CD4-positive, alpha-beta T cell treated with Interferon gamma for 1 hour (primary cell): ENCODE measurements around the gene ARHGEF33.
A peak's percentile ranks its signal among the peaks of the same experiment; 100 is the strongest.

Experiments
- DNase-seq: peaks from one replicate; pipeline ENCODE4 v3.0.0-alpha.2; 2020

ARHGEF33 gene

GRCh38 chr2:38889575-38889974, at the start of gene ARHGEF33:
Gene ARHGEF33 (plus strand): TSS chr2:38889875. CDS start chr2:38919448, 29,573 bp downstream.
- DNase-seq = no peak

DNA sequence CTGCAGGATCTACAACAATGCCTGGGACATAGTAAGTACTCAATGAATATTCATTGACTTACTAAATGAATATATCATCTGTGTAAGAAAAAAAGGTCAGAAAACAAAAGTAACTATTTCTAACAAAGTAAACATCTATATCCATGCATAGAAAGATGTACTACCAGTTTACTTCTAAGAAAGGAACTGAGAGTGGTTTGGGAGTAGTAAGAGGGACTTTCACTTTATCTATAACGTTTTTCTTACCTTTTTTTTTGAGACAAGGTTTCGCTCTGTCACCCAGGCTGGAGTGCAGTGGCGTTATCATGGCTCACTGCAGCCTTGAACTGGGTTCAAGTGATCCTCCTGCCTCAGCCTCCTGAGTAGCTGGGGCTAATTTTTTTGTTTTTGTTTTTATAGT, 39.6 kb upstream of the ARHGEF33 start:
- no peak for DNase-seq

- no peak for DNase-seq
These were observed 33.5 kb upstream of the ARHGEF33 start for GRCh38 chr2:38856165-38856564.

GRCh38 chr2:38862476-38862875, 27.2 kb upstream of the ARHGEF33 start:
- no peak for DNase-seq

DNA sequence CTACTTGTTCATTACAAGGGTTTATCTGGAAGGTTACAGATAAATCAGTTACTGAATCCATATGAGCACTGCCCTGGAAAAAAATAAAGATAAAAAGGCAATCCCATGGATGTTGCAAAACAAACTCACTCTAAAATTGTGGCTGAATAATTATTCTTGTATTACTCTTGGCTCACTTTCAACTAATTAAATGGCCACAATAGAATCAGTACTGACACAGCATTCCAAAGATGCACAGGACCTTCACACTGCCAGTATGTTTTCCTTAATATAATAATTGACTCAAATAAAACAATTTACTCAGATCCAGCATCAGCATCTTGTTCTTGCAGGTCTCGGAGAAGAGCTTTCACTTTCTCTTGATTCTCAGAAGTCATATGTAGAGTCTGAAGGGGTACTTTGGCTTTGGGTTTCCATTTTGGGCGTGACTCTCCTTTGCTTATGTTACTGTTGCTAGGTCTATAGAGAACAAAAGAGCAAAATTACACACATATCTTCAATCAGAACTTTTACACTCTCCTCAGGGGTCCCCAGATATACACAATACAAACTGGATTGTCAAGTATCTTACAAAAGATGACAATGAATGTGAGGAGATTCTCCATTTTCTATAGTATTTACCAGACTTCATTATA, 26.5 kb upstream of the ARHGEF33 start:
- no peak for DNase-seq

DNA sequence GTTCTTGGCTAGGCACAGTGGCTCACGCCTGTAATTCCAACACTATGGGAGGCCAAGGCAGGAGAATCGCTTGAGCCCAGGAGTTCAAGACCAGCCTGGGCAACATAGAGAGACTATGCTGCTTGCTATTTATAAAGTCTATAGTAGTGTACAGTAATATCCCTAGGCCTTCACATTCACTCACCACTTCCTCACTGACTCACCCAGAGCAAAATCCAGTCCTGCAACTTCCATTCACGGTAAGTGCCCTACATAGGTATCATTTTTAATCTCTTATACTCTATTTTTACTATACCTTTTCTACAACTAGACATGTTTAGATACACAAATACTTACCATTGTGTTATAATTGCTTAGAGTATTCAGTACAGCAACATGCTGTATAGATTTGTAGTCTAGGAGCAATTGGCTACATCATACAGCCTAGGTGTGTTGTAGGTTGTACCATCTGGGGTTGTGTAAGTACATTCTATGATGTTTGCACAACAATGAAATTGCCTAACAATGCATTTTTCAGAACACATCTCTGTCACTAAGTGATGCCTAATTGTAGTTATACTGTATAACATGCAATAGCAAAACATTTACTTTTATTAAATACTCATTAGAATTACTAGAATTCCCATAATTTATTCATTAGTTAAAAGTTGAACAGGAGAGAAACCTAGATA, 22.8 kb upstream of the ARHGEF33 start:
- DNase-seq = no peak

GRCh38 chr2:38871432-38871831, 18.2 kb upstream of the ARHGEF33 start:
- DNase-seq = no peak

DNA sequence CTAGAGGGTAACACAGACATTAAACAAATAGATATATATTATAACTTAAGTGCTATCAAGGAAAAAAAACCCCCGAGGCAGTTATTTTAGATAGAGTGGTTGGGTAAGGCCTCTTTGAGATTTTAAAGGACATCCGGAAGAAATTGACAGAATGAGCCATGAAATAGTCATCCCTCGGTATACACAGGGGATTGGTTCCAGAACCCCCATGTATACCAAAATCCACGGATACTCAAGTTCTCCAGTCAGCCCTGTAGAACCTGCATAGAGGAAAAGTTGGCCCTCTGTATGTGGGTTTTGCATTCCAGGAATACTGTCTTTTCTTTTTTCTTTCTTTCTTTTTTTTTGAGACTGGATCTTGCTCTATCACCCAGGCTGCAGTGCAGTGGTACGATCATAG, 15.9 kb upstream of the ARHGEF33 start:
- no peak for DNase-seq

DNA sequence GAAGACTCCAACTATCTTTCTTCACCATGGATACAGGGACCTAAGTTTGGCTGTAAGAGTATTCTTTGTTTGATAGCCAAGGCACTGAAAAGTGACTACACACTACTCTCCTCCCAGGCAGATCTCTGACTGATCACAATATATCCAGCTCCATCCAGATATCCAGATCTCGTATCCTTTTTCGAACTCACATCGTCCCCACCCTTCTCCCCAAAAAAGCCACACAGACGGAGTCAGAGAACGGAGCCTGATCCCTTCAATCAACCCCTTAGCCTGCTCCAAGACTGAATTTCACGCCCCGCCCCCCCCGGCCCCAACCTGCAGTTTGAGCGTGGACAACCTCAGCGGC, 14.5 kb upstream of the ARHGEF33 start:
- DNase-seq = no peak

DNA sequence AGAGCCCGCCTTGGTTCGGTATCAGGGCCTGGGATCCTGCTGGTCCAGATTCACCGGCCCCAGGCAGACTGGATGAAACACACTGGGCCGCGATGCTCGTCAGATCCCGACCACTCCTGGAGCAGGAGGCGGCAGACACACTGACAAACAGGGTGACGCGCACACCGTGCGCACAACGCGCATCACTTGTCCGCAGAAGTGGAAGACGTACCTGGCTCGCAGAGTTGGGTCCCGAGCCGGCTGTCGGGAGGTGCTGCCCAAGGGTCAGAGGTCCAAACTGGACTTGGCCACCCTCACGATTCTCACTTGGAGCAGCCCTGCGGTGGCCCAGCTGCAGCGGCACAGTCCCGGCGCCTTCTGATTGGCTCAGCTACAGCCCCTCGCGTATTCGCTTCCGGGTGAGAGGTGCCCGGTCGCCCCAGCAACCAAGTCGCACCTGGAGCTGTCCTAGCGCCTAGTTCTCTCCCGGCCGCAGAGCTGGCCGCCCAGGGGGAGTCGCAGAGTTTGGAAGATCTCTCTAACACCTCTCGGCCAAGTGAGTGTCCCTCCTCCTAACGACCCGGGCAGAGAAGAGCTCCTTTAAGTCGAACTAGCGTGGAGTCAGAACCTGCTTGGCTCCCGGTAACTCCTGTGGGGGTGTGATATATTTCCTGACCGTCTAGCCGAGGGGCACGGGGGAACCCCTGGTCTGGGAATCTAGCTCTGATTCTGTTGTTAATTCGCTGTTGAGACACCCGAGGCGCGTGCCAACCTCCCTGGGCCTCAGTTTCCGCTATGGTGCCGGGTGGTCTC, 13.9 kb upstream of the ARHGEF33 start, which contains the start of the genes DHX57 and MORN2:
Gene DHX57, minus strand, starts transcription at position 359 of the 792 bp plus-strand sequence. CDS start 7,529 bp downstream, outside the sequence.
Gene MORN2, plus strand, starts transcription at position 401 of the 792 bp plus-strand sequence.
- DNase-seq = peak; percentile 79

- DNase-seq = no peak
These were observed 13.3 kb upstream of the ARHGEF33 start for GRCh38 chr2:38876407-38876806.

DNA sequence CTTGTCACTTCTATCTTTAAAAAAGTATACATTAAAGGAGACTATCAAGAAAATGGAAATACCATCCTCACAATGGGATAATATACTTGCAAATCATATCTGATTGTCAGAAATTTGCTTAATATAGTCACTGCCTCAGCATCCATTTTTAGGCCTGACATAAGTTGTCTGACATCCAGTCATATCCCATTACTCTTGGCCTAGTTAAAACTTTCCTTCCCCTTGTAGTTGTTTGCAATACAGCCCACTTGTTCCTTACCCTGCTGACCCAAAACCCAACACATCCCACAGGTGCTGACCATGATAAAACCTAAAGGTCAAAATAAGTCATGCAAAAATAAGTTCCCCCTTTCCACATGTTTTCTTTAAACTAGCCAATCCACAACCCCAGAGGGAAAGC, 3.6 kb upstream of the ARHGEF33 start:
- no peak for DNase-seq

- no peak for DNase-seq
These were observed 2.3 kb upstream of the ARHGEF33 start for GRCh38 chr2:38887347-38887746.

DNA sequence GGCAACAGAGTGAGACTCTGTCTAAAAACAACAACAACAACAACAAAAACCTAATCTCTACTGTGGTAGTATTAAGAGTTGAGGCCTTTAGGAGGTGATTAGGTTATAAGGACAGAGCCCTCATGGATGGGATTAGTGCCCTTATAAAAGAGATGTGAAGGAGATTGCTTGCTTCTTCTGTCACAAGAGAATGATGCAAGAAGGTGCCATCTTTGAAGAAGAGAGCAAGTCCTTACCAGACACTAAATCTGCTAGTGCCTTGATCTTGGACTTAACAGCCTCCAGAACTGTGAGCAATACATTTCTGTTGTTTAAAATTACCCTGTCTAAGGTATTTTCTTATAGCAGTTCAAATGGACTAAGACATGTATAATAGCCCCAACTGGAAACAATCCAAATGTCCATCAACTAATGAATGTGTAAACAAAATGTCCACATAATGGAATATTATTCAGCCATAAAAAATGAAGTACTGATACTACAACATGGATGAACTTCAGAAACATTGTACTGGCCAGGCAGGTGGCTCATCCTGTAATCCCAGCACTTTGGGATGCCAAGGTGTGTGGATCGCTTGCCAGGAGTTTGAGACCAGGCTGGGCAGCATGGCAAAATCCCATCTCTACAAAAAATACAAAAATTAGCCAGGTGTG, 1.6 kb upstream of the ARHGEF33 start:
- DNase-seq = no peak

- DNase-seq = no peak
These were observed 630 bp upstream of the ARHGEF33 start for GRCh38 chr2:38889045-38889444.

DNA sequence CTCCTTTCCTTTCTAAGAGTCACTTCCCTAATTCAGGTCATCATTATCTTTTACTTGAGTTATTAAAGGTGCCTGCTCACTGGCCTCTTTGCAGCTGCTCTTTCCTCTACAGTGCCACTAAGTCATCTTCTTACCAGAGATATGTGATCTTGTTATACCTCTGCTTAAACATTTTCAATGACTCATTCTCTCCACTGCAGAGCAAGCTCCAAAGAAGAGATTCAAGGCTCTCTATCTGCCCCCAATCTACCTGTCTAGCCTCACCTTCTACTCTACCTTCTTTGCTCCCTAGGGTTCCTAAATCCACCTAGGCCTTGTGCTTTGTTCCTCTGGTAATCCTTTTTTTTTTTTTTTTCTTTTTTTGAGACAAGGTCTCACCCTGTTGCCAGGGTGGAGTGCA, 3.1 kb downstream of the ARHGEF33 start:
- DNase-seq = no peak

- no peak for DNase-seq
These were observed 8.6 kb downstream of the ARHGEF33 start for GRCh38 chr2:38898256-38898655.

DNA sequence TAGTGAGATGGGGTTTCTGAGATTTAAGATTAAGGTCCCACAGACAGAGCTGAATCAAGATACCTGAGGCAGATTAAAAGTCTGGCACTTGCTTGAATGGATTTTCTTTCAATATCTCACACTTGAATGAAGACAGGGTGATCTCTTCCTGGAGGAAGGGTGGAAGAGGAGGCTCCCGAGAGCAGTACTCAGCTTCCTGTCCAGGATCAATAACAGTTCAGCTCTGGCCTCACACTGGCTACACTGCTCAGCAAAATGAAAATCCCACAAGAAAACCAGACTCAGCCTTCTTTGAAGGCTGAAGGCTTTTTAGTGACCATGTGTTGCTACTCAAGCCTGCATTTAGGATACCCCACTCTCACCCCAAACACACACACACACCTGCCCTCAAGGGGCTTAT, 11.1 kb downstream of the ARHGEF33 start:
- no peak for DNase-seq

GRCh38 chr2:38905251-38905650, 15.6 kb downstream of the ARHGEF33 start:
- DNase-seq = no peak

- no peak for DNase-seq
These were observed 17.6 kb downstream of the ARHGEF33 start for GRCh38 chr2:38907242-38907641.

DNA sequence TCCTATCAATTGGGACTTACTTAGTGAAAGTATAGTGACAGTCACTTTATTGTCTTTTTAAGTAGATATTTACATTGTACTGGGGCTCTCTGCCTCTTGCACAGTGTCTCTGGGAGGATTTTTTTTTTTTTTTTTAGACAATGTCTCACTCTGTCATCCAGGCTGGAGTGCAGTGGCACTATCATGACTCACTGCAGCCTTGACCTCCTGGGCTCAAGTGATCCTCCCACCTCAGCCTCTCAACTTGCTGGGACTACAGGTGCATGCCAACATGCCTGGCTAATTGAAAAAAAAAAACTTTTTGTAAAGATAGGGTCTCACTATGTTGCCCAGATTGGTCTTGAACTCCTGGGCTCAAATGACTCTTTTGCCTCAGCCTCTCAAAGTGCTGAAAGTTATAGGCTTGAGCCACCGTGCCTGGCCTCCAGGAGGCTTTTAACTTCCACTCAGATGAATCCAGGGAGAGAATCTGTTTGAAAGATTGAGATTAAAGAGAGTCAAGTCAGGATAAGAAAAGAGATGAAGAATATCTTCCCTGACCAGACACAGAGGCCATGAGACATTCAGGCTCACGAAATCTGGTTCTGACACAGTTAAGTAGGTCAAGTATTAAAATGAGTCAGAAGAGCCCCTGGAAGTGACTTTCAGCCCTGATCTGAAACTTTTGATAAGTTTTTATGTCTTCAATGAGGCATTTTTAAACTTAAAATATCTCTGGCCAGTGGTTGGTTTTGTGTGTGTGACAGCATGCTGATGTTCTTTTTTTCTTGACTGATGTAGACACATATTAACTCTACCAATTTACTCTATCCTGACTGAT, 18.3 kb downstream of the ARHGEF33 start:
- no peak for DNase-seq

GRCh38 chr2:38909872-38910271, 20.2 kb downstream of the ARHGEF33 start:
- no peak for DNase-seq
